CD4-positive, alpha-beta memory T cell (primary cell): Measurements from ENCODE around the gene ATXN1. TPM values are rescaled to one million over a fixed set of nuclear protein-coding genes. Genes with fewer than 3 reads are reported as not detected.
"Not testable (repeated sequence)": the region's sequence is repeated elsewhere in the genome, so short reads cannot be mapped to it uniquely, and the experiment has no call there.

Source experiments
- CTCF ChIA-PET: fragments of 350-600 bp; sonication (Branson Sonifier 250); formaldehyde crosslinking; loops from one replicate; lab custom pipeline; 2021; ENCODE audit warnings: inconsistent platforms; ENCODE audit not compliant: partially characterized antibody; lab: Charles Lee
- POLR2A ChIA-PET: fragments of 350-600 bp; sonication (Branson Sonifier 250); formaldehyde crosslinking; loops from one replicate; lab custom pipeline; 2021; ENCODE audit not compliant: partially characterized antibody; lab: Charles Lee
- DNase-seq, 5 donors: peaks; one replicate each; pipeline versions ENCODE4 v3.0.0 to v3.0.0-alpha.2; 2020 to 2022; ENCODE audit warnings: mixed read lengths in 1 of 5
- H3K27ac ChIP-seq: one replicate; pipeline ENCODE4 v1.7.0; 2013; ENCODE audit warnings: low read depth, low read length
- H3K27me3 ChIP-seq: 2 replicates; pipeline ENCODE4 v1.7.0; 2013; ENCODE audit warnings: mild to moderate bottlenecking, low read length, moderate library complexity; ENCODE audit not compliant: insufficient read depth
- H3K36me3 ChIP-seq: 2 replicates; pipeline ENCODE4 v1.7.0; 2013; ENCODE audit warnings: mild to moderate bottlenecking, low read length, moderate library complexity; ENCODE audit not compliant: insufficient read depth
- H3K4me1 ChIP-seq: 2 replicates; pipeline ENCODE4 v1.7.0; 2013; ENCODE audit warnings: mild to moderate bottlenecking, low read length, moderate library complexity; ENCODE audit not compliant: insufficient read depth
- H3K4me3 ChIP-seq, 2 donors: one replicate each; pipeline ENCODE4 v1.7.0; 2013; ENCODE audit warnings: low read length in 2 of 2, mild to moderate bottlenecking in 1 of 2
- H3K9me3 ChIP-seq, 2 donors: one replicate each; pipeline ENCODE4 v1.7.0; 2013; ENCODE audit warnings: low read length in 2 of 2, control low read depth in 1 of 2; ENCODE audit not compliant: control insufficient read depth in 1 of 2
- H3K27ac Mint-ChIP-seq, 7 donors: one replicate each; pipeline ENCODE4 v1.8.0; 2020 to 2021; ENCODE audit warnings: mixed read lengths in 7 of 7, mild to moderate bottlenecking in 6 of 7, inconsistent platforms in 3 of 7, moderate library complexity in 3 of 7
- H3K27me3 Mint-ChIP-seq, 2 donors: one replicate each; pipeline ENCODE4 v1.8.0; 2020 to 2021; ENCODE audit warnings: mixed read lengths in 2 of 2
- H3K36me3 Mint-ChIP-seq, 2 donors: one replicate each; pipeline ENCODE4 v1.8.0; 2020 to 2021; ENCODE audit warnings: mixed read lengths in 2 of 2, inconsistent platforms in 1 of 2, mild to moderate bottlenecking in 1 of 2
- H3K4me1 Mint-ChIP-seq, 4 donors: one replicate each; pipeline ENCODE4 v1.8.0; 2020 to 2021; ENCODE audit warnings: mixed read lengths in 4 of 4, mild to moderate bottlenecking in 1 of 4
- H3K4me3 Mint-ChIP-seq, 8 donors: one replicate each; pipeline ENCODE4 v1.8.0; 2020 to 2021; ENCODE audit warnings: mixed read lengths in 8 of 8, mild to moderate bottlenecking in 7 of 8, moderate library complexity in 6 of 8, inconsistent platforms in 3 of 8
- H3K9me3 Mint-ChIP-seq, 8 donors: one replicate each; pipeline ENCODE4 v1.8.0; 2020 to 2021; ENCODE audit warnings: mixed read lengths in 8 of 8, mild to moderate bottlenecking in 5 of 8, inconsistent platforms in 3 of 8, moderate library complexity in 1 of 8
- intact Hi-C: fragments of 100-400 bp; cut with micrococcal nuclease; formaldehyde crosslinking; loops from one replicate; pipeline ENCODE4 v1.15.1; 2023
- polyA plus RNA-seq, 2 donors: library from polyadenylated mRNA; unstranded; fragments of 300-500 nt; fragmentation: Illumina TruSeq; gene quantifications; one replicate each; pipeline ENCODE4 v1.2.3, GENCODE V29; 2021
- total RNA-seq, 2 experiments: library from RNA; stranded (reverse); gene quantifications; one replicate each; pipeline ENCODE4 v1.2.3, GENCODE V29; 2021

Gene ATXN1
- total and polyA plus RNA-seq, 4 experiments from 2014 or later: 10.5 to 97.4 (median 56.9) TPM

DNA sequence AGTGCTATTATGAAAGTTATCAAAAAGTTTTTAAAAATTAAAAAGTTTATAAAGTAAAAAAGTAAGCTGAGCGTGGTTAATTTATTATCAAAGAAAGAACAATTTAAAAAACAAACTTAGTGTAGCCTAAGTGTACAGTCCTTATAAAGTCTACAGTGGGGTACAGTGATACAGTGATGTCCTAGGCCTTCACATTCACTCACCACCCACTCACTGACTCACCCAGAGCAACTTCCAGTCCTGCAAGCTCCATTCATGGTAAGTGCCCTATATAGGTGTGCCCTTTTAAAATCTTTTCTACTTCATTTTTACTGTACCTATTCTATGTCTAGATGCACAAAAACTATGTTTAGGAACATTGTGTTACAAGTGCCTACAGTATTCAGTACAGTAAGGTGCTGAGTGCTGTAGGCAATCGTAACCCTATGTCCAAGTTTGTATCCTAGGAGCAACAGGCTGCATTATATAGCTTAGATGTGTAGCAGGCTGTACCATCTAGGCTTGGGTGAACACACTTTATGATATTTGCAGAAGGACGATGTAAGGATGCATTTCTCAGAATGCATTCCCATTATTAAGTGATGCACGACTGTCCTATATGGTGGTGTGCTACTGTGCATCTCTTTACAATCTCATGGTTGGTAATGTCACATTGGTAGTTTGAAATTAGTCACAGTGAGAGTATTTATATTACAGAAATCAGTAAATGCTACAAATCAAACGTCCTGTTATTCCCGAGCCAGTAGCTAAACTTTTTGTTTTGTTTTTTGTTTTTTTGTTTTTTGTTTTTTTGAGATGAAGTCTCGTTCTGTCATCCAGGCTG is 364.6 kb downstream of the ATXN1 start:
- ChIA-PET POLR2A (no interaction called here), CTCF (interaction anchor here (1.0 to 1.6 kb wide), 3 partner anchors 13 to 24 kb away, joined by 3 to 5 read pairs (median 4); no protein-coding TSS in a partner anchor)
- Mint-ChIP-seq H3K27ac (peak overlapping the region in 2 of 7 donors; percentile 9 to 37), H3K27me3 (no peaks in the 10 kb centered on the region), H3K4me3 (no peak overlapping the region), H3K36me3 (peaks cover 7 to 10% of the 10 kb centered on the region in 2 donors), H3K9me3 (peaks cover 0 to 2% (median 0%) of the 10 kb centered on the region in 8 donors), H3K4me1 (peaks cover 4 to 13% (median 4%) of the 10 kb centered on the region in 4 donors)
- no peak overlapping the region for H3K27ac ChIP-seq
- intact Hi-C loops: no loop called here
- no peaks in the 10 kb centered on the region for H3K9me3 ChIP-seq
- H3K36me3 ChIP-seq: no peaks in the 10 kb centered on the region
- no peaks in the 10 kb centered on the region for H3K4me1 ChIP-seq
- DNase-seq: no peak
- no peaks in the 10 kb centered on the region for H3K27me3 ChIP-seq
- H3K4me3 ChIP-seq: no peak overlapping the region

DNA sequence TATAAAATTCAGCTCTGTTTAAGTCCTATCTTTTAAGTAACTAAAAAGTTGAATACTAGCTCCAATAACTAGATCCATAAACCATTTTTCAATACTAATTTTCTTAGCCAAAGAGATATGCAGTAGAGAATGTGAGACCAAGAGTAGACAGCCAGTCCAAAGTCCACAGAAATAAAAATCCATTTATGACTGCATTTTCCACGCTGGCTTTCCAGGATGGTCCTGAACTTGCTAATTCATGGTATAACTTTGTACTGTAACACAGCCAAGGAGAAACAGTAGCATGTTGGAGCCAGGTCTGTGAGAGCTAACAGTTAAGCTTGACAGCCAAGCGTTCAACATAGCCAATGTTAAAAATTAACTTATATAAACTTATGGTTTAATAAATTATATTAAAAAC is 366.6 kb downstream of the ATXN1 start:
- H3K36me3 Mint-ChIP-seq: peaks cover 6 to 9% of the 10 kb centered on the region in 2 donors
- ChIA-PET POLR2A (no interaction called here), CTCF (interaction anchor here (1.5 kb wide), 1 partner anchor 61 kb away, joined by 3 read pairs; no protein-coding TSS in a partner anchor)
- intact Hi-C loops: no loop called here
- no peaks in the 10 kb centered on the region for H3K27me3 ChIP-seq
- H3K4me3 Mint-ChIP-seq: no peak overlapping the region
- H3K9me3 Mint-ChIP-seq: peaks cover 0 to 2% (median 0%) of the 10 kb centered on the region in 8 donors
- H3K36me3 ChIP-seq: no peaks in the 10 kb centered on the region
- no peaks in the 10 kb centered on the region for H3K27me3 Mint-ChIP-seq
- no peaks in the 10 kb centered on the region for H3K4me1 ChIP-seq
- no peak overlapping the region for H3K4me3 ChIP-seq
- DNase-seq: no peak
- no peaks in the 10 kb centered on the region for H3K9me3 ChIP-seq
- H3K27ac ChIP-seq: no peak overlapping the region
- no peak overlapping the region for H3K27ac Mint-ChIP-seq
- H3K4me1 Mint-ChIP-seq: peaks cover 0 to 12% (median 4%) of the 10 kb centered on the region in 4 donors

DNA sequence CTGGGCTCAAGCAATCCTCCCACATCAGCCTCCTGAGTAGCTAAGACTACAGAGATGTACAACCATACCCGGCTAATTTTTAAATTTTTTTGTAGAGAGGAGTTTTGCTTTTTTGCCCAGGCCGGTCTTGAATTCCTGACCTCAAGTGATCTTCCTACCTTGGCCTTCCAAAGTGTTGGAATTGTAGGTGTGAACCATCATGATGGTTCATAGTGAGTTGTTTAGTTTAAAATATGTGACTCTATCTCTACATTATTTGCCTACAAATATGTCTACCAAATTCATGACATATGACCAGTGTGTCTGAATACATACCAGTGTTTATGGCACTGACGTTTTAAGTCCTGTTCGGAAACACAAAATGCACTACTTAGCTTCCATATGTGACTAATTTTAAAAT is 367.9 kb downstream of the ATXN1 start:
- H3K27ac Mint-ChIP-seq: peak overlapping the region in 1 of 7 donors; percentile 70
- H3K4me1 Mint-ChIP-seq: peaks cover 0 to 10% (median 4%) of the 10 kb centered on the region in 4 donors
- DNase-seq: no peak
- intact Hi-C loops: no loop called here
- Histone ChIP-seq H3K9me3 (no peaks in the 10 kb centered on the region), H3K27me3 (no peaks in the 10 kb centered on the region), H3K4me1 (no peaks in the 10 kb centered on the region), H3K27ac (no peak overlapping the region), H3K4me3 (no peak overlapping the region), H3K36me3 (no peaks in the 10 kb centered on the region)
- peaks cover 6 to 9% of the 10 kb centered on the region in 2 donors for H3K36me3 Mint-ChIP-seq
- no peak overlapping the region for H3K4me3 Mint-ChIP-seq
- H3K27me3 Mint-ChIP-seq: no peaks in the 10 kb centered on the region
- ChIA-PET POLR2A (interaction anchor here (0.6 to 1.4 kb wide), 2 partner anchors 45 to 138 kb away, joined by 3 read pairs; no protein-coding TSS in a partner anchor), CTCF (no interaction called here)
- peaks cover 0 to 2% (median 0%) of the 10 kb centered on the region in 8 donors for H3K9me3 Mint-ChIP-seq

DNA sequence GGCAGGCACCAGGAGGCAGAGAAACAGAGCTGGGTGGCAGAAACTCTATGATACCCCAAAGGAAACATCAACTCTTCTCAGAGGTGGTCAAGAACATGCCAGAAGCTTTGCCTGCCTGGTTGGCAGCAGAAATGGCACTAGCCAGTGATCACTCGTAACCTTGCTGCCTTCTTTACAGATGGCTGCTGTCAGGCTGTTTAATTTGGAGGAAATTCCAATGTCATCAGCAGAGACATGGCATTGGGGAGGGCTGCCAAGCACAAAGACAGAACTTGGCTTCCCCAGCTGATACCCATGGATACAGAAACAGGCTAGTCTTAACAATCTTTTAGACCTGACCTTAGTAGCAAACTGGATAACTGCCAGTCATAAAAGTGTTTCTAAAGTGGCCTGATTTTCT is 369.2 kb downstream of the ATXN1 start:
- no peak overlapping the region for H3K27ac Mint-ChIP-seq

DNA sequence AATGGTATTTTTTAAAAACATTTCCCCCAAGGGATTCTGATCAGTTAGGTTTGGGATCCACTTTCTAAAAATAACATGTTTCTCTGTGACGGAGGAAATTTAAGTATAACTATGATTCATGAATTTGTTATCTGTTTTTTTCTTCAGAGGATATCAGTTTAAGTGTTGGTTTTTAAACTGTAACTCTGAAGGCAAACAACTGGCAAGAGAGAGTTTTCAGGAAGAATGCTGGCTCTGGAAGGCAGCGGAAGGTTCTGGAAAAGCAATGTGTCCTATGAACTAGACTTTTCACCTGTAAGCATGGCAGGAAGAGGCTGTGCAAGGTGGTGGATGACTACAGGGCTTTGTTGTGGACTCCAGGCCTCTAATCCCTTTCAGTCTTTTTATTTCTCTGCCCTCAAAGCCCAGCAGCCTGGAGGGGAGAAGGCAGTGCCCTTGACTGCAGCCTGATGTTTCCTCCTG is 369.8 kb downstream of the ATXN1 start:
- Mint-ChIP-seq H3K27me3 (no peaks in the 10 kb centered on the region), H3K9me3 (peaks cover 0 to 2% (median 0%) of the 10 kb centered on the region in 8 donors), H3K36me3 (peaks cover 10 to 11% of the 10 kb centered on the region in 2 donors), H3K4me1 (peaks cover 0 to 5% (median 0%) of the 10 kb centered on the region in 4 donors), H3K27ac (no peak overlapping the region), H3K4me3 (no peak overlapping the region)
- H3K9me3 ChIP-seq: no peaks in the 10 kb centered on the region
- no peak overlapping the region for H3K27ac ChIP-seq
- DNase-seq: no peak
- H3K36me3 ChIP-seq: no peaks in the 10 kb centered on the region
- H3K4me1 ChIP-seq: no peaks in the 10 kb centered on the region
- H3K4me3 ChIP-seq: no peak overlapping the region
- intact Hi-C loops: no loop called here
- H3K27me3 ChIP-seq: no peaks in the 10 kb centered on the region
- ChIA-PET CTCF (interaction anchor here (0.7 kb wide), 1 partner anchor 155 kb away, joined by 4 read pairs; no protein-coding TSS in a partner anchor), POLR2A (no interaction called here)

More for the DNA sequence above, 369.2 kb downstream of the ATXN1 start:
- no peaks in the 10 kb centered on the region for H3K4me1 ChIP-seq
- no peak for DNase-seq
- CTCF ChIA-PET: no interaction called here
- no peak overlapping the region for H3K4me3 ChIP-seq
- intact Hi-C loops: no loop called here
- H3K27ac ChIP-seq: no peak overlapping the region
- POLR2A ChIA-PET: interaction anchor here (0.6 kb wide), 1 partner anchor 24 kb away, joined by 3 read pairs; no protein-coding TSS in a partner anchor
- no peaks in the 10 kb centered on the region for H3K27me3 Mint-ChIP-seq
- H3K36me3 Mint-ChIP-seq: peaks cover 7 to 9% of the 10 kb centered on the region in 2 donors
- no peaks in the 10 kb centered on the region for H3K9me3 ChIP-seq
- H3K36me3 ChIP-seq: no peaks in the 10 kb centered on the region
- H3K27me3 ChIP-seq: no peaks in the 10 kb centered on the region
- no peak overlapping the region for H3K4me3 Mint-ChIP-seq
- H3K4me1 Mint-ChIP-seq: peaks cover 0 to 5% (median 2%) of the 10 kb centered on the region in 4 donors
- H3K9me3 Mint-ChIP-seq: peaks cover 0 to 2% (median 0%) of the 10 kb centered on the region in 8 donors

DNA sequence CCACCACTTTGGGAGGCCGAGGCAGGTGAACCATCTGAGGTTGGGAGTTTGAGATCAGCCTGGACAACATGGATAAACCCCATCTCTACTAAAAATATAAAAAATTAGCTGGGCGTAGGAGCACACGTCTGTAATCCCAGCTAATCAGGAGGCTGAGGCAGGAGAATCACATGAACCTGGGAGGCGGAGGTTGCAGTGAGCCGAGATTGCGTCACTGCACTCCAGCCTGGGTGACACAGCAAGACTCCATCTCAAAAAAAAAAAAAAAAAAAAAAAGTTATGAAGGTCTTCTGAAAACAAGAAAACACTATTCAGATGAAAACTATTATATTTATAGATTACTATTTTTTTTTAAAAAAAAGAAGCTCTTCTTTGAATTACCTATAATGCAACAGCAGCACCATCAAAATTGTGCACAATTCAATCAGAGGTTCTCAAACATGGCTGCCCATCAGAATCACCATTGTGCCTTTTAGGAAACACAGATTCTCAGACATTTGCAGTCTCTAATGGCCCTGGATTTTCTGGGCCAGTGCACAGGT is 370.3 kb downstream of the ATXN1 start:
- H3K36me3 Mint-ChIP-seq: peaks cover 10 to 14% of the 10 kb centered on the region in 2 donors
- CTCF ChIA-PET: interaction anchor here (0.7 to 1.2 kb wide), 2 partner anchors 155 to 373 kb away, joined by 4 to 5 read pairs; no protein-coding TSS in a partner anchor
- H3K4me1 Mint-ChIP-seq, H3K27me3 ChIP-seq, H3K27me3 Mint-ChIP-seq, H3K36me3 ChIP-seq, H3K4me3 Mint-ChIP-seq, H3K4me3 ChIP-seq, H3K4me1 ChIP-seq, DNase-seq, H3K9me3 Mint-ChIP-seq, H3K27ac ChIP-seq, H3K27ac Mint-ChIP-seq, H3K9me3 ChIP-seq, POLR2A ChIA-PET, intact Hi-C loops: not testable (repeated sequence)

DNA sequence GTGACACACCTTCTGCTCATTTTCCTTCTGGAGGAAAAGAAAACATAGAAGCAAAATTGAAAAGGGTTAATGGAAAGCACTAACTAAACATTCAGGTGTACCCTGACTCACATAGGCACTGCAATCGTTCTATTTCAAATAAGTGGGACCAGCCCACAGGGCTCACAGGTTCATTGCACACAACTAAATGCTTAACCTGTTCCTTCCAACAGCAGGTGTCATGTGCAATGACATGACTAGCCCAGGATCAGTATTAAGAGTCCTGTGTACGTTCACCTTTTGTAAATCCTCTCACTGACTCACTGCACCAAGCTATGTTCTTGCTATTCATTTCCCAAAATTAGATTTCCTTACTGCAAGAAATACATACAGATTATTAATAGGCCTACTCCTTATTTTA is 371.6 kb downstream of the ATXN1 start:
- intact Hi-C loops: no loop called here
- ChIA-PET POLR2A (no interaction called here), CTCF (no interaction called here)
- DNase-seq: no peak
- Histone ChIP-seq H3K4me3 (no peak overlapping the region), H3K9me3 (no peaks in the 10 kb centered on the region), H3K27me3 (no peaks in the 10 kb centered on the region), H3K4me1 (no peaks in the 10 kb centered on the region), H3K27ac (no peak overlapping the region), H3K36me3 (no peaks in the 10 kb centered on the region)
- H3K4me1 Mint-ChIP-seq: peaks cover 0 to 10% (median 0%) of the 10 kb centered on the region in 4 donors
- H3K9me3 Mint-ChIP-seq: peaks cover 0 to 2% (median 0%) of the 10 kb centered on the region in 8 donors
- H3K36me3 Mint-ChIP-seq: peaks cover 15 to 17% of the 10 kb centered on the region in 2 donors
- H3K27me3 Mint-ChIP-seq: no peaks in the 10 kb centered on the region
- H3K4me3 Mint-ChIP-seq: no peak overlapping the region
- H3K27ac Mint-ChIP-seq: no peak overlapping the region
